Activated T-helper 1 cell treated with anti-CD3 and anti-CD28 coated beads, Interleukin-2, amount 50 U/mL, for 16 hours (primary cell): ENCODE measurements around the gene HEXB.
A peak's percentile ranks its signal among the peaks of the same experiment; 100 is the strongest.

Experiments used
- DNase-seq, 2 donors: peaks; one replicate each; pipeline ENCODE4 v3.0.0-alpha.2; 2020; ENCODE audit warnings: low read depth in 1 of 2, low spot score in 1 of 2

Gene HEXB

DNA sequence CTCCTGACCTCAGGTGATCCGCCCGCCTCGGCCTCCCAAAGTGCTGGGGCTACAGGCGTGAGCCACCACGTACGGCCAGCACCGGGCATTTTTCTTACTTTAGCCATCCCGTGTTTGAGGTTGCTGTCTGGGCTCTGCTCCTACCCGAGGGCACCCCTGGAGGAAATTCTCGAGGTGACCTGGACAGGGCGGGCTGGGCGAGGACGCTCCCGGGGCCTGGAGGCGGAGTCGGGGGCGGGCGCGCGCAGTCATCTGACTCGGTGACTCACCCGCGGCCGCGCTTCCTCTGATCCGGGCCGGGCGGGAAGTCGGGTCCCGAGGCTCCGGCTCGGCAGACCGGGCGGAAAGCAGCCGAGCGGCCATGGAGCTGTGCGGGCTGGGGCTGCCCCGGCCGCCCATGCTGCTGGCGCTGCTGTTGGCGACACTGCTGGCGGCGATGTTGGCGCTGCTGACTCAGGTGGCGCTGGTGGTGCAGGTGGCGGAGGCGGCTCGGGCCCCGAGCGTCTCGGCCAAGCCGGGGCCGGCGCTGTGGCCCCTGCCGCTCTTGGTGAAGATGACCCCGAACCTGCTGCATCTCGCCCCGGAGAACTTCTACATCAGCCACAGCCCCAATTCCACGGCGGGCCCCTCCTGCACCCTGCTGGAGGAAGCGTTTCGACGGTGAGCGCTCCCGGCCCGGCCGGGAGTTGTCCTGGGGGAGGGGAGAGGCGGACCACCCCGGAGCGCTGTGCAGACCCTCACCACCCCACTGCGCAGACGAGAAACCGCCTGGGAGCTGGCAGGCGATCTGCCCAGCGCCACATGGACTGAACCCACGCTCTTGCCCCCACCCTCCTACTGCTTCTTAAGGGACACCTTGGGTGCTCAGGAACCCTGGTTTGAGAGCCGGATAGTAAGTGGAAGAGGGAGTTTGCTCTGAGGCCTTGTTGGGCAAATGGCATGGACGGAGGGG lies at the start of gene HEXB:
Gene HEXB (plus strand): TSS at position 334 of the 952 bp plus-strand sequence. CDS start 28 bp downstream, at position 362.
- peak; percentile 67 to 73 for DNase-seq

DNA sequence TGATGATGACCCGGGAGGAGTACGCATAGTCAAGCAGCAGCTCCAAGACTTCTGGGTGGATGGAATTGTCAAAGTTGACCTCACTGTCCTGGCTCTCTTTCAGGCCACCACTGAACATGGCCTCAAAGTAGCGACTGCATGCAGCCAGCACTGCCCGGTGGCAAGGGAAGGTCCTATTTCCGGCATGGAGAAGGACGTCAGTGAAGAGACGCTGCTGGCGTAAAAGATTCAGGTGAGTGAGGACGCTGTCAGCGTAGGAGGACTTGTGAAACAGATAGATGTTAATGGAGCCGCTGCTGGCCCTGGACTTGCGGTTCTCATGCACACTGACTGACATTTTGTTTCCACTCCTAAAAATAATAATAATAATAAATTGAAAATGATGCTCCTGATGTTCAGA lies 48.9 kb upstream of the HEXB start:
- DNase-seq = no peak

- no peak for DNase-seq
Observed at GRCh38 chr5:74636552-74636951, 48.5 kb upstream of the HEXB start.

DNA sequence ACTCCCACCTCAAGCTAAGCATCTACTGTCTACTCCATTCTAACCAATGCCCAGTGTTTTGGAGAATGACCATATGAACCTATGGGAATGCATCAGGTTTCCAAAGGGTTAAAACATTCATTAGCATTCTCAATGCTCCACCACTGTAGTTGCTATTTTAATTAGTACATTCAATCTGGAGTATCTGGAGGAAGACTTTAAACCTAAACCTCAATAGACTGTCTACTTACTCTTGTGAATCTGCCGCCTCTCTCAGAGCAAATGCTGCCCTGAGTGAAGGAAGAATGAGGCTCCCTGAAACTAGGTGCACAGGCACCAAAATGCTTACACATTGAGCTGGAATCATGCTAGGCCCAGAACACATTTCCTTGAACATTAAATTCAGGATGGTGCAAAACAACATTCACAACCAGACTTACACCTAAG lies 46.5 kb upstream of the HEXB start:
- DNase-seq = no peak

GRCh38 chr5:74638970-74639806 lies 45.8 kb upstream of the HEXB start:
- no peak for DNase-seq

GRCh38 chr5:74639807-74640449 lies 45.1 kb upstream of the HEXB start:
- DNase-seq = no peak

GRCh38 chr5:74640450-74640953 lies 44.5 kb upstream of the HEXB start, which contains the start of gene ENC1:
TSS of gene ENC1 (minus strand) at chr5:74640728. CDS start at chr5:74636485, 4,243 bp downstream.
- DNase-seq = peak; percentile 51 to 56

DNA sequence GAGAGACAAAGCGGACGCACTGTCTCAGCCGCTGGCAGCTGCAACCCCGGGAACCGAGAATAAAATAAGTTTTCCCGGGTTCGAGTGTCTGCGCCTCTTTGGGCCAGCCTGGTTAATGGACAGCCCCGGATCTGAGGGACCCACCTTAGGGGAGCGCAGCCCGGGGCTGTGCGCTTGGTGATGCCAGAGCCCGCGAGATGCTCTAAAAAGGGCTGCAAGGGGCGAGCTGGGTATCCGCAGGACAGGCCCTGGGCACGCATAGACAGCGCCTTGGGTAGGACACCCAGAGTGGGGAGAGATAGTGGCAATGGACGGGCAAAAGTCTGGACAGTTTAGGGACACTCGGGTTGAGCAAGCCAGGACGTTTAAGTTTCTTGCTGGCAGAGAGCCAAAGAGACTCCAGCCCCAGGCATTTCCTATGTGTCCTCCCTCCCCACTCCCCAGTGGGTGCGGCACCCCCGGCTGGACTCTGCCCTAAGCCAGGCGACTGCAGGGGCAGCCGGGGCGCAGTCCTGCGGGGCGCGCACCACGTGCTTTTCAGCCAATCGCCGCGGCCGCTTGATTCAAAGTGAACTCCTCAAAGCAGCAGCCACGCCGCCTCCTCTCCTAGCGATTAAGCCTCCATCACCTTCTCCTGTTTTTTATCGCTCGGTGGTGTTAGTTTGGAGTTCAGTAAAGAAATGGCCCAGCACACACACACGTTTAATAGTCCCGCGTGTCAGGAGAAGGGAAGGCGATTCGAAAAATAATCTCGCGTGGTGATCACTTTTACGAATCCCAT lies 43.9 kb upstream of the HEXB start:
- no peak for DNase-seq

DNA sequence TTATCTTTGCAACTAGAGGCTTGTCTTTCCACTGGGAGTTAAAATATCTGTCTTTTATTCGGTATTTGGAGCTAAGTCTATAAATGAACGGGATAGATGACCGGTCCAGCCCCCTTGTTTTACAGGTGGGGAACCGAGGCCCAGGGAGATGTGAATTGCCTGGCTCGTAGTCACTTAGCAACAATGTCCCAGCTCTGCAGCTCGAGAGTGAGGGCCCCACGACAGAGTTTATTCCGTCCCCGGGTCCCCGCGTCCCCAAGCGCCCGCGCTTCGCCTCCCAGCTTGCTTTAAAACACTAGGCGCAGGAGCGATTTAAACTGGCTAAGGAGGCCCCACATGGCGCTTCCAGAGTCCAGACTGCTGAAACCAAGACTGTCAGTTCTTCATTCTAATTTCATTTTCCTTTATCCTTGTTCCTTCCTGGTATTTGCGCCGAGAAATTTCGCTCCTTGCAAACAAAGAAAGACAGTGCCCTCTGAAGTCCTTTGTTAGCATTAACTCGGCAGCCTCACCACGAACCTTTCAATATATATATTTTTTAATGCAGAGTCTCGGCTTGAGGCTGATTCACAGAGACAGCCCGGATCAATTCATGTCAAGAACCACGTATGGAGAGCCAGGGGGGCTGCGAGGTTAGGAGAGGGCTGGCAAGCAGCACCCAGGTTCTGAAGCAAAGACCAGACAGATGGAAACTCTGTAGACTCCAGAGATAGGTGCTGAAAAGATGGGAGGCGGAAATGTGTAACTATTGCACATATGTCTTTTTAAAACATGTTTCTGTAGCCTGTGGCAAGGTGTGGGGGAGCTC lies 43.1 kb upstream of the HEXB start:
- no peak for DNase-seq

DNA sequence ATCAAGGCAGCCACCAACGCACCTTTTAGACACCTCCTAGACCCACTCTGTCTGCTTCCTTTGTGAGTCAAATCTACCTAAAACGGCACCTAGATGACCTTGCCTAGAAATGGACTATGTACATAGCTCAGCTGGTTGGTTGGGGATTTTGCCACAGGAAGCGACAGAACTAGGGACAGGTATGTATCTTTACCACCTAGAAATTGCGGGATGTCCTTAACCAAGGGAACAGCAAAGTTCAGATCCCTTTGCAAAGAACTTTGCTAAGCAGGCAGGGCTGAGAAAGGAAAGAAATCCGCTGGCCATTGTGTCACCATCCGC lies 42.5 kb upstream of the HEXB start:
- no peak for DNase-seq

DNA sequence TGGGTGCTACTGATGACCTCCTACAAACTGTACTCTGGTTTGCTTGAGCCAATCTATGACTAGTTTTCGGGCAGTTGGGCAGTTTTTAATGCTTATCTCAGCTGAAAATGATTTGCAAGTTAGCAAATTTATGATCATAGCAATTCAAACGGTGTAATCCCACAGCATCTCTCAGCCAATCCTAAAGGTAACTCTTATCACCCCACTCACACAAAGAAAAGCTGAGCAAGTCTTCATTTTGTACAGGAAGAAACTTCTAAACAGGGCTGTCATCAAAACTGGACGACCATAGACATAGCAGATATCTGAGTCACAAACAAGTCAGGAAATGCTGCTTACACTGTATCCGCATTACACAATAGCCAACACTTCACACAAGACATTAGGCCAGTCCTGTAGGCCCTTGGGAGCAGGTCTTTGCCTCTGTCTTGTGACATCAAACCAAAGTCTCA lies 41.9 kb upstream of the HEXB start:
- DNase-seq = no peak

- no peak for DNase-seq
Observed at GRCh38 chr5:74647096-74647495, 37.9 kb upstream of the HEXB start.

DNA sequence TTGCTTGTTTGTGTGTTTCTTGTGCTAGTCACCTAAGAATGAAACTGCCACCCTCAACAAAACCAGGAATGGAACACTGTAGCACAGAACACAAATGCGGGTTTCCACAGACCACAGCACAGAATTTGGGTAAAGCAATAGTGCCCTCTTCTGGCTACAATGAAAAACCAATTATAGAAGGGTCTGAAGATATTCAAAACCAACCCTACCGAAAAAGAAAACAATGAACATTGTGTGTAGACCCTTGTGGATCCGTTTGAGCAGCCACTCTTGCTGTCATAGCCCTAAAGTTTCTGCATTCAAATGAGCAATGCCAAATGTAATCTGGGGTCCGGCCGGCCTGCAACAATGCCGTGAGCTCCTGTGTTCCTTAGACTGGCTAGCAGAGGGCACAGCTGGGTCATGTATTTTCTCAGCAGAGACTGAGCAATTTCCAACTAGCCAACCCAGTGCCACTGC lies 36.2 kb upstream of the HEXB start:
- DNase-seq = no peak

- no peak for DNase-seq
Observed at GRCh38 chr5:74649421-74649973, 35.5 kb upstream of the HEXB start.

DNA sequence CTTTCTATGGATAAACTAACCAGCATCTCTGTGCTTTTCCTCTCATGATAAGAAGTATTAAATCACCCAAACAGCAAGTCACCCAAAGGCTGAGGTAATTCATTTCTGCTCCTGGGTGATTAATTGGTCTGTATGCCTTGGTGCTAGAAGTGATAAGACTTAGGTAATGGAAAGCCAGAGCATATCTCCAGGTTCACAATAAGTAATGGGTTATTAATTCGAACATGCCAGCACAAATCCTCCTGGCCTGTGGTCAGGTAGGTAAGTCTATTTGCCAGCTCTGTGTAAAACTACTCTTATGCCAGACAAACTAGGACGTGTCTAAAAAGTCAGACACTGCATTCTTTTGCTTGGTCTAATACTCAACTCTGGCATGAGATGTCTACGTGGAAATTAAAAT lies 33.3 kb upstream of the HEXB start:
- DNase-seq = no peak

- no peak for DNase-seq
Observed at GRCh38 chr5:74652576-74652975, 32.5 kb upstream of the HEXB start.

DNA sequence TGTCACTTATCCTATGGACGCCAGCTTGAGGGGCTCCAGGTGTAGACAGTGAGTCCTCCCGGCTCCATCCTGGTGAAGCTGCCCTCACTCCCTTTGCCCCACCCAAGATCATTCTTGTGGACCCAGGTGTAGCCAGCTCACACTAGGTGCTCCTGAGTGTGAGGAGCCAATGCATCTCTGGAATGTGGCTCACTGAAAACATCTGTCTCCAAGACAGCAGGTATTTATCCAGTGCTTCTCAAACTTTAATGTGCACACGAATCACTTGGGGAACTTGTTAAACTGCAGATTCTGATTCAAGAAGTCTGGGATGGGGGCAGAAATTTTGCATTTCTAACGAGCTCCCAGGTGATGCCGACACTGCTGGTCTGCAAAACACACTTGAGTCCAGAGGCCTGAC lies 31.0 kb upstream of the HEXB start:
- no peak for DNase-seq

DNA sequence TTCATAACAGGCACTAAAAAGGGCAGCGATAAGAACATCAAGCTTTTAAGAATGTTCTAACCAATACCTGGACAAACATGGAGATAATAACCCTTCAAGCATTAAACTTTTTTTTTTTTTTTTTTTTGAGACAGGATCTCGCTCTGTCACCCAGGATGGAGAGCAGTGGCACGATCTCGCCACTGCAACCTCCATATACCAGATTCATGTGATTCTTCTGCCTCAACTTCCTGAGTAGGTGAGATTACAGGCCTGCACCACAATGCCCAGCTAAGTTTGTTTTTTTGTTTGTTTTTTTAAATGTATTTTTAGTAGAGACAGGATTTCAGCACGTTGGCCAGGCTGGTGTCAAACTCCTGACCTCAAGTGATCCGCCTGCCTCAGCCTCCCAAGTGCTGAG lies 29.8 kb upstream of the HEXB start:
- no peak for DNase-seq

GRCh38 chr5:74655716-74656115 lies 29.3 kb upstream of the HEXB start:
- DNase-seq = no peak
